ENCODE measurements around the gene ISG20L2.
"Not testable (repeated sequence)": the region's sequence is repeated elsewhere in the genome, so short reads cannot be mapped to it uniquely, and the experiment has no call there.

GRCh38 chr1:156757572-156758253 lies 29.1 kb upstream of the ISG20L2 start:
- TF ChIP-seq CTCF (conservative IDR thresholded peaks at IDR 0.05; ENCODE audit: low read depth in 2 of 2); POLR2AphosphoS5 (IDR thresholded peaks at IDR 0.05; ENCODE audit: low read depth); EZH2 (IDR thresholded peaks at IDR 0.05; ENCODE audit: low read depth, unreplicated experiment): not testable (repeated sequence)

Data from GM23338 (cell line).